HG02852 (cell line): ENCODE data around the gene ADAM10.
A peak's percentile ranks its signal among the peaks of the same experiment; 100 is the strongest.

Experiments
- ATAC-seq: cut with Tn5 transposase; IDR thresholded peaks from one replicate; pipeline ENCODE4 v1.9.1; 2021; ENCODE audit warnings: mild to moderate bottlenecking, moderate library complexity; ENCODE audit not compliant: unreplicated experiment

ADAM10 gene

GRCh38 chr15:58755956-58756355 is 6.4 kb upstream of the ADAM10 start:
- no peak for ATAC-seq

- ATAC-seq, result no peak
Measured at GRCh38 chr15:58755350-58755749, 5.8 kb upstream of the ADAM10 start.

- no peak for ATAC-seq
Measured at GRCh38 chr15:58752716-58753115, 3.2 kb upstream of the ADAM10 start.

- peak; percentile 33 for ATAC-seq
Measured at GRCh38 chr15:58748852-58749531, 515 bp downstream of the ADAM10 start.

GRCh38 chr15:58748040-58748851 is 1.3 kb downstream of the ADAM10 start:
- ATAC-seq, result no peak

- ATAC-seq, result no peak
Measured at GRCh38 chr15:58746174-58746573, 3.3 kb downstream of the ADAM10 start.

- no peak for ATAC-seq
Measured at GRCh38 chr15:58742819-58743502, 6.5 kb downstream of the ADAM10 start.

GRCh38 chr15:58742022-58742813 is 7.3 kb downstream of the ADAM10 start:
- no peak for ATAC-seq

GRCh38 chr15:58741032-58741431 is 8.5 kb downstream of the ADAM10 start:
- no peak for ATAC-seq

- ATAC-seq, result no peak
Measured at GRCh38 chr15:58740436-58740835, 9.1 kb downstream of the ADAM10 start.

- ATAC-seq, result no peak
Measured at GRCh38 chr15:58738046-58738707, 11.3 kb downstream of the ADAM10 start.

- ATAC-seq, result no peak
Measured at GRCh38 chr15:58737298-58737697, 12.2 kb downstream of the ADAM10 start.

- no peak for ATAC-seq
Measured at GRCh38 chr15:58736018-58736643, 13.4 kb downstream of the ADAM10 start.

GRCh38 chr15:58734859-58735258 is 14.6 kb downstream of the ADAM10 start:
- ATAC-seq, result no peak

- ATAC-seq, result no peak
Measured at GRCh38 chr15:58732625-58733363, 16.7 kb downstream of the ADAM10 start.

- no peak for ATAC-seq
Measured at GRCh38 chr15:58731756-58732535, 17.6 kb downstream of the ADAM10 start.

- ATAC-seq, result no peak
Measured at GRCh38 chr15:58726867-58727266, 22.6 kb downstream of the ADAM10 start.

GRCh38 chr15:58724466-58724865 is 25.0 kb downstream of the ADAM10 start:
- ATAC-seq, result peak; percentile 86

GRCh38 chr15:58717357-58717756 is 32.1 kb downstream of the ADAM10 start:
- ATAC-seq, result no peak
